Activated T-cell treated with anti-CD3 and anti-CD28 coated beads, Interleukin-2, amount 50 U/mL, for 72 hours (primary cell): Measurements from ENCODE around the gene KASH5. TPM values are rescaled to one million over a fixed set of nuclear protein-coding genes. Genes with fewer than 3 reads are reported as not detected.

Source experiments
- ATAC-seq, 2 donors: fragments of 150-1000 bp; cut with Tn5 transposase; replicated peaks in 1 of 2; 2 replicates each; pipeline ENCODE4 v1.10.0; 2021; ENCODE audit warnings: moderate library complexity in 2 of 2, mild to moderate bottlenecking in 1 of 2
- DNase-seq, 2 donors: peaks; one replicate each; pipeline ENCODE4 v3.0.0; 2021 to 2022; ENCODE audit warnings: mixed read lengths in 1 of 2
- H3K27ac Mint-ChIP-seq: one replicate; pipeline ENCODE4 v1.8.0; 2022; ENCODE audit warnings: mild to moderate bottlenecking, moderate library complexity, mixed read lengths
- H3K27me3 Mint-ChIP-seq: one replicate; pipeline ENCODE4 v1.8.0; 2022; ENCODE audit warnings: low read depth, mixed read lengths
- H3K36me3 Mint-ChIP-seq, 2 donors: one replicate each; pipeline ENCODE4 v1.8.0; 2022; ENCODE audit warnings: mixed read lengths in 2 of 2, mild to moderate bottlenecking in 1 of 2; ENCODE audit not compliant: insufficient read depth in 2 of 2
- H3K4me1 Mint-ChIP-seq: one replicate; pipeline ENCODE4 v1.8.0; 2022; ENCODE audit warnings: low read depth, mixed read lengths
- H3K4me3 Mint-ChIP-seq, 2 donors: one replicate each; pipeline ENCODE4 v1.8.0; 2022; ENCODE audit warnings: mild to moderate bottlenecking in 2 of 2, mixed read lengths in 2 of 2, moderate library complexity in 2 of 2
- H3K9me3 Mint-ChIP-seq, 2 donors: one replicate each; pipeline ENCODE4 v1.8.0; 2022; ENCODE audit warnings: mixed read lengths in 2 of 2
- total RNA-seq, 2 donors: library from RNA; stranded (reverse); gene quantifications; one replicate each; pipeline ENCODE4 v1.2.3, GENCODE V29; 2022

Gene KASH5
- total RNA-seq, 2 donors from 2014 or later = 1.6 to 3.0 TPM

DNA sequence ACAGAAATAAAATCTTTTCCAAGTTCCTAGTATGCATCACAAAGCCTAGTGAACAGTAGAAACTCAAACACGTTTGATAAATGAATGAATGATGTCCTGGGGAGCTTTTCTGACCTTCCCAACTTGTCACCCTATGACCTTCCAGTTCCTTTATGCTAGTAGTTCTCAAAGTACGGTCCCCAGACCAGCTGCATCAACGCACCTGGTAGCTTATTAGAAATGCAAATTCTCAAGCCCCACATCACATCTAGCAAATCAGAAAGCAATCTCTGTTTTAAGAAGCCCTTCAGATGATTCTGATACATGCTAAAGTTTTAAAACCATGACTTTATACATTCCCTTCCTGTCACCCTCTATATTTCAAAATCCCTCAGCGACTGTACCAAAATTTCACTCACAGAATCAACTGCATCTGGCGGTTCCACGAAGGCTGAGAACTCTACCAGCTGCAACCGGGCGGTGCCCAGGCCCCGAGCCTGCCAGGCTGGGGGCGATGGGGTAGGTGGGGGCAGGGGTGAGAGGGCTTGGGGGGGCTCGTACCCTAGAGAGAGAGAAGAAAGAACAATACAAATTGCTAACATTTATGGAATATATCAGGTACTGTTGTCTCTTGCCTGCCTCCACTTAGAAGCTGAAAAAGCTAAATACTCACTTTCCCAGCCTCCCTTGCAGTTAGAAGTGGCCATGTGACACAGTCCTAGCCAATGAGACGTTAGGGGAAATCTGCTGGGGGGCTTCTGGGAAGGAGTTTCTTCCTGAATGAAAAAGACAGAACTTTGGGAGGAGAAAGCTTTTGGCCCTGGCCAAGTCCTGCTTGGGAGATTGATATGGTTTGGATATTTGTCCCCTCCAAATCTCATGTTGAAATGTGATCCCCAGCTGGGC lies 39.5 kb upstream of the KASH5 start:
- H3K4me1 Mint-ChIP-seq = no peaks in the 10 kb centered on the region
- H3K4me3 Mint-ChIP-seq = no peak overlapping the region
- H3K27me3 Mint-ChIP-seq = peaks cover 6% of the 10 kb centered on the region
- H3K36me3 Mint-ChIP-seq = no peaks in the 10 kb centered on the region
- DNase-seq (no peak), ATAC-seq (no peak)
- no peaks in the 10 kb centered on the region for H3K9me3 Mint-ChIP-seq
- H3K27ac Mint-ChIP-seq = no peak overlapping the region

GRCh38 chr19:49349567-49349966 lies 38.5 kb upstream of the KASH5 start:
- no peak for ATAC-seq
- Mint-ChIP-seq H3K27ac (no peak overlapping the region), H3K36me3 (no peaks in the 10 kb centered on the region), H3K4me3 (no peak overlapping the region), H3K9me3 (no peaks in the 10 kb centered on the region), H3K27me3 (peaks cover 8% of the 10 kb centered on the region), H3K4me1 (no peaks in the 10 kb centered on the region)
- no peak for DNase-seq

- DNase-seq (no peak), ATAC-seq (no peak)
- Mint-ChIP-seq H3K4me3 (peak overlapping the region in 1 of 2 donors; percentile 32), H3K4me1 (peaks cover 13% of the 10 kb centered on the region), H3K27me3 (peaks cover 24% of the 10 kb centered on the region), H3K27ac (no peak overlapping the region), H3K36me3 (no peaks in the 10 kb centered on the region), H3K9me3 (no peaks in the 10 kb centered on the region)
Observed at GRCh38 chr19:49355909-49356353, 32.1 kb upstream of the KASH5 start.

DNA sequence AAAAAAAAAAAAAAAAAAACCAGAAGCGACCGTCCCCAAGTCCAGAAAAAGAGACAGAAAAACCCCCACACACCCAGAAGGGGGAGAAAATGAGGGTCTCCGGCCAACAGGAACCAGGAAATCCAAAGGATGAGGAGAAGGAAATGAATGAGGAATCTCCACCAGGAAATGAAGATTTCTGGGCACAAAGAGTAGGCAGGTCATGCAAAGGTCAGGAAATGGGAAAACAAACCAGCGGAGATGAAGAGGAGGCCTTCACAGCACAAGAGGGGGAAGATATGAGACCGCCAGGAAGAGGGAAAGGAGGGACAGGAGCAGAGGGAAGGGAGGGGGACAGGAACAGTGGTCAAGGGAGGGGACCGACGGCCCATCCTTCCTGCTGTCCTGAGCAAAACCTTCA lies 31.7 kb upstream of the KASH5 start:
- Mint-ChIP-seq H3K27me3 (peaks cover 24% of the 10 kb centered on the region), H3K4me3 (no peak overlapping the region), H3K27ac (no peak overlapping the region), H3K4me1 (peaks cover 13% of the 10 kb centered on the region), H3K9me3 (no peaks in the 10 kb centered on the region), H3K36me3 (no peaks in the 10 kb centered on the region)
- no peak for ATAC-seq
- no peak for DNase-seq

DNA sequence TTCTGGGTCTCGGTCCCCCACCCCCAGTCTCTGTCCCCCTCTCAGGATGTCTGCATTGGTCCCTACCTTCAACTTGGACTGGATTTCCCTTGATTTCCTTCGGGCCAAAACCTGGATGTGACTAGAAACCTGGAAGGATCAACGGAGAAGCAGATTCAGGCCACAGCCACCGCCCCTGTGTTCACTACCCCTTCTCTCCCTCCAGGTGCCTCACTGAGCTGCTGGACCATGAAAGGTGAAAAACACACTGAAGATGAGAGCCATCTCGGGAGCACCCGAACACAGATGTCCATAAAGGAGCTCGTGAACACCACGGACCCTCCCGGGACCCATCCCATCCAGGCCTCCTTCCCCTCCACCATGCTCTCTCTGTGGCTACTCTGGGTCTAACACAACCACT lies 30.9 kb upstream of the KASH5 start:
- ATAC-seq (no peak), DNase-seq (no peak)
- Mint-ChIP-seq H3K36me3 (no peaks in the 10 kb centered on the region), H3K4me1 (peaks cover 13% of the 10 kb centered on the region), H3K9me3 (no peaks in the 10 kb centered on the region), H3K27ac (no peak overlapping the region), H3K27me3 (peaks cover 24% of the 10 kb centered on the region), H3K4me3 (no peak overlapping the region)

DNA sequence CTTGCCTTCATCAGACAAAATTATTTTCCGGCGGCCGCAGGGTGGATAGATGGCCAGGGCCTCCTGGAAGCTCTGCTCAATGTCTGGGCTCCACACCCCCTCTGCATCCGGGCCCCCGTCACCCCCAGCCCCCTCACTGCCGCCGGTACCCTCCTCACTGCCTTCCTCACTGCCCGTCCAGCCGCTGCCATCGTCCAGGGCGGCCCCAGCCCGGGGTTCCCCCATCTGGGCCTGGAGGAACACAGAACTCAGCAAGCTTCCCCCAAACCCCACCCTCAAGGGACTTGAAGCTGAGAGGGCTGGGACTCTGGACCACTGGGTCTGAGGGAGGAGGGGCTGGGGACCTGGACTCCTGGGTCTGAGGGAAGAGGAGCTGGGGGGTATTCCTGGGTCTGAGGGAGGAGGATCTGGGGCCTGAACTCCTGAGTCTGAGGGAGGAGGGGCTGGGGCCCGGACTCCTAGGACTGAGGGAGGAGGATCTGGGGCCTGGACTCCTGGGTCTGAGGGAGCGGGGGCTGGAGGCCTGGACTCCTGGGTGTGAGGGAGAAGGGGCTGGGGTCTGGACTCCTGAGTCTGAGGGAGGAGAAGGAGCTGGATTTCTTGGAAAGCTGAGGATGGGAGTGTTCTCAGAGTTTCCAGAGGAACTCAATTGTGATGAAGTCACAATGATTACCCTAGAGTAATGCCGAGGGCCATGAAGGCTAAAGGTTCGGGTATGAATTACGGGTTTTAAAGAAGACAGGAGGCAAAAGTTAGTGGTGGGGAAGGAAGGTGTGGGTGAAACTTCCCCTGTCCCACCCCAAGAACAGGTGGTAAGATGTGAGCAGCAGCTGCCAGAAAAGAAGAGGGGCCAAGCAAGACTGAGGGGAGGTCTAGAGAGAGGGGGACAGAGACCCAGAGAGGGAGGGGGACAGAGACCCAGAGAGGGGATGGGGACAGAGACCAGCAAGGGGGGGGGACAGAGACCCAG lies 27.9 kb upstream of the KASH5 start:
- Mint-ChIP-seq H3K36me3 (no peaks in the 10 kb centered on the region), H3K27me3 (peaks cover 16% of the 10 kb centered on the region), H3K4me1 (peaks cover 13% of the 10 kb centered on the region), H3K9me3 (no peaks in the 10 kb centered on the region), H3K27ac (no peak overlapping the region), H3K4me3 (no peak overlapping the region)
- ATAC-seq = no peak
- DNase-seq = no peak

GRCh38 chr19:49361438-49362047 lies 26.5 kb upstream of the KASH5 start:
- Mint-ChIP-seq H3K4me1 (peaks cover 1% of the 10 kb centered on the region), H3K27me3 (peaks cover 3% of the 10 kb centered on the region), H3K36me3 (no peaks in the 10 kb centered on the region), H3K9me3 (no peaks in the 10 kb centered on the region), H3K27ac (no peak overlapping the region), H3K4me3 (peak overlapping the region in 1 of 2 donors; percentile 2)
- DNase-seq (no peak), ATAC-seq (no peak)

GRCh38 chr19:49362048-49362928 lies 25.8 kb upstream of the KASH5 start, which contains the start of gene TEAD2:
TEAD2 (minus strand) TSS chr19:49362416; CDS start chr19:49360075, 2,341 bp downstream.
- peak; percentile 6 to 8 for ATAC-seq

DNA sequence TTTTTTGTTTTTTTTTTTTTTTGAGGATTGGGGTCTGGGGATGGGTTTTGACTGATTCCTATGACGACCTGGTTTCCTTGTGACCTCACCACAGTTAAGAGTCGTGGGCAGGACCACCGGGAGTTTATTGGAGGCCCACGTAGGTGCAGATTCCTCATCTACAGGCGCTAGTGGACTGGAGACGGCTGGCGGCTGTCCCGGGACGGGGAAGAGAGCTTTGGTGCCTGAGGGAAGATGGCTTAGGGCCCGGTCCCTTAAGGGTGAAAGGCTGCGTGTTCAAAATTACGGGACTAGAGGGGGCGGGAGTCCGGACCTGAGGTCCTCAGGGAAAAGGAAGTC lies 25.2 kb upstream of the KASH5 start:
- Mint-ChIP-seq H3K27me3 (no peaks in the 10 kb centered on the region), H3K9me3 (no peaks in the 10 kb centered on the region), H3K4me1 (no peaks in the 10 kb centered on the region), H3K27ac (no peak overlapping the region), H3K4me3 (no peak overlapping the region), H3K36me3 (no peaks in the 10 kb centered on the region)
- DNase-seq = no peak
- no peak for ATAC-seq

More at GRCh38 chr19:49362048-49362928, 25.8 kb upstream of the KASH5 start, which contains the start of gene TEAD2:
- DNase-seq = peak in 1 of 2 donors; percentile 15
- H3K4me1 Mint-ChIP-seq = no peaks in the 10 kb centered on the region
- no peaks in the 10 kb centered on the region for H3K27me3 Mint-ChIP-seq
- no peaks in the 10 kb centered on the region for H3K36me3 Mint-ChIP-seq
- H3K9me3 Mint-ChIP-seq = no peaks in the 10 kb centered on the region
- H3K4me3 Mint-ChIP-seq = peak within 1 kb of the TSS in 1 of 2 donors; percentile 2
- H3K27ac Mint-ChIP-seq = no peak within 1 kb of the TSS

DNA sequence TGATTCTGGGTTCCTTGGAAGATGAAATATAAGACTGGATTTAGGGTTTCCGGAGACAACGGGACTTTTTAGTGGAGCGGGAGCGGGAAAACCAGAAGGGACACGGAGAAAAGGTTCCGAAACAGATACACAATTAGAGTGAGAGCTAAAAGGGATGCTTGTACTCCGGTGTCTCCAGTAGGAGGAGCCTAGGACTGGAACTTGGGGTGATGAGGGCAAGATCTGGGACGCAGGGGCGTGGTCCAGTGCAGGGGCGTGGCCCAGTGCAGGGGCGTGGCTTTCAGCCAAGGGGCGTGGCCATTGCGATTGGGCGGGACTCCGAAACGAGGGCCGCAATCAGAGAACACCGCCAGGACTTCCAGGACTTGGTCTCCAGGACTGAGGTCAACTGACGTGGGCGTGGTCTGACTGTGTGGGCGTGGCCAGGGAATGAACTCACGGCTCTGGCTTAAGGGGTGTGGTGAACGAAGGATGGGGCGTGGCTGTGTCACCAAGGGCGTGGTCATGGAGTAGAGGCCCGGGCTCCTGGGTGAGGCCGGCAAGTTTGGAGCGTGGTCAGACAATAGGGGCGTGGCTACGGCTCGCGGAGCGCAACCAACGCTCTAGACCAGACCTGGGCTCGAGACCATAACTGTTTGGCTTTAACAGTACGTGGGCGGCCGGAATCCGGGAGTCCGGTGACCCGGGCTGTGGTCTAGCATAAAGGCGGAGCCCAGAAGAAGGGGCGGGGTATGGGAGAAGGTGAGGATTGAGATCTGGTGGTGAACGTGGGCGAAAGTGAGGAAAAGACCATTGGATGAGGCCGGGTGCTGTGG lies 24.6 kb upstream of the KASH5 start, which contains the start of gene DKKL1:
TSS of gene DKKL1 (plus strand) at position 610 of the 815 bp plus-strand sequence. CDS start at position 732, 122 bp downstream.
- peak; percentile 91 to 93 for ATAC-seq
- DNase-seq = peak; percentile 86 to 87
- no peaks in the 10 kb centered on the region for H3K4me1 Mint-ChIP-seq
- H3K27ac Mint-ChIP-seq = no peak within 1 kb of the TSS
- no peaks in the 10 kb centered on the region for H3K27me3 Mint-ChIP-seq
- H3K9me3 Mint-ChIP-seq = no peaks in the 10 kb centered on the region
- H3K36me3 Mint-ChIP-seq = no peaks in the 10 kb centered on the region
- H3K4me3 Mint-ChIP-seq = no peak within 1 kb of the TSS

DNA sequence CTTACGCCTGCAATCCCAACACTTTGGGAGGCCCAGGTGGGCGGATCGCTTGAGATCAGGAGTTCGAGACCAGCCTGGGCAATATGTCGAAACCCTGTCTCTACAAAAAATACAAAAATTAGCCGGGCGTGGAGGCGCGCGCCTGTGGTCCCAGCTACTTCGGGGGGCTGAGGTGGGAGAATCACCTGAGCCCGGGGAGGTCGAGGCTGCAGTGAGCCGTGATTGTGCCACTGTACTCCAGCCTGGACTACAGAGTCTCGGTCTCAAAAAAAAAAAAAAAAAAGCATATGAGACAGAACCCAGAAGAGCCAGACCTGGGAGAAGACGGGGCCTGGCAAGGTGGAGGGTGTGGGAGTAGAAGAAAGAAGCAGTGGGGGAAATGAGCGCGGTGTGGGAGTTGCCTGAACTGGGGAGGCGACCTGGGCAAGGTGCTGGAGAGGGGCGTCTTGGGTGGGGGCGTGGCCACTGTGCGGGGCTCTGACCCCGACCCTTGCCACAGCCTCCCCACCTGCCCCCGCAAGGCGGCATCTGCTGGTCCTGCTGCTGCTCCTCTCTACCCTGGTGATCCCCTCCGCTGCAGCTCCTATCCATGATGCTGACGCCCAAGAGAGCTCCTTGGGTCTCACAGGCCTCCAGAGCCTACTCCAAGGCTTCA lies 23.8 kb upstream of the KASH5 start:
- Mint-ChIP-seq H3K36me3 (peaks cover 2 to 3% of the 10 kb centered on the region in 2 donors), H3K9me3 (peaks cover 0 to 3% of the 10 kb centered on the region in 2 donors)
- ATAC-seq = no peak

More for the DNA sequence above, 23.8 kb upstream of the KASH5 start:
- Mint-ChIP-seq H3K4me3 (no peak overlapping the region), H3K27me3 (no peaks in the 10 kb centered on the region), H3K27ac (no peak overlapping the region), H3K4me1 (no peaks in the 10 kb centered on the region)
- no peak for DNase-seq
